GM13977 (cell line): ENCODE measurements around the gene PIGM.

Experiments used
- DNase-seq: peaks from one replicate; pipeline ENCODE4 v3.0.0; 2012; ENCODE audit warnings: low spot score
- in situ Hi-C: fragments of 300-500 bp; cut with MboI; formaldehyde crosslinking; loops from one replicate; pipeline ENCODE4 v1.12.0; 2022; ENCODE audit warnings: low sequenced_read_pairs, low pct_unique_long_range_greater_than_20kb, mixed read lengths, inconsistent platforms; ENCODE audit not compliant: unreplicated experiment
- TF ChIP-seq, protein P1 (sequence below): IDR thresholded peaks from 2 replicates; pipeline ENCODE4 v1.5.1; 2012; ENCODE audit warnings: mild to moderate bottlenecking, control low read depth; ENCODE audit not compliant: insufficient read depth; ENCODE audit errors: extremely low read depth, missing control alignments

The PIGM gene

DNA sequence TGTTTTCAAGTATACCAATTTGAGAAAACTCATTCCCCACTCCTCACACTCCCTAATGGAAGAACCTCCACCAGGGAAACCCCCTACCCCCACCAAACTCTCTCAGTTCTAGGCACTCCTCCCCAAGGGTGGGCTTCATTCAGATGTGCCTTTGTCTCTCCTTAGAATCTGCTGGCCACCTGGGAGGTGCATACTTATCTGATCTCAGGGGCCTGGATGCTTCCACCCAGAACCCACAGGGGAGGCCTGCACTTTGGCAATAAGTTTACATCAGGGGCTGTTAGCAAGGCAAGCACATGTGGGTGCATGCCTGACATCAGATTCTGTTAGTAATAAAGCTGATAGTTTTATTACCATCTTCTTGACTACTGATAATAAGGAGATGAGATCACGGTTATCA lies 45.3 kb downstream of the PIGM start:
- TF ChIP-seq, protein P1, sequence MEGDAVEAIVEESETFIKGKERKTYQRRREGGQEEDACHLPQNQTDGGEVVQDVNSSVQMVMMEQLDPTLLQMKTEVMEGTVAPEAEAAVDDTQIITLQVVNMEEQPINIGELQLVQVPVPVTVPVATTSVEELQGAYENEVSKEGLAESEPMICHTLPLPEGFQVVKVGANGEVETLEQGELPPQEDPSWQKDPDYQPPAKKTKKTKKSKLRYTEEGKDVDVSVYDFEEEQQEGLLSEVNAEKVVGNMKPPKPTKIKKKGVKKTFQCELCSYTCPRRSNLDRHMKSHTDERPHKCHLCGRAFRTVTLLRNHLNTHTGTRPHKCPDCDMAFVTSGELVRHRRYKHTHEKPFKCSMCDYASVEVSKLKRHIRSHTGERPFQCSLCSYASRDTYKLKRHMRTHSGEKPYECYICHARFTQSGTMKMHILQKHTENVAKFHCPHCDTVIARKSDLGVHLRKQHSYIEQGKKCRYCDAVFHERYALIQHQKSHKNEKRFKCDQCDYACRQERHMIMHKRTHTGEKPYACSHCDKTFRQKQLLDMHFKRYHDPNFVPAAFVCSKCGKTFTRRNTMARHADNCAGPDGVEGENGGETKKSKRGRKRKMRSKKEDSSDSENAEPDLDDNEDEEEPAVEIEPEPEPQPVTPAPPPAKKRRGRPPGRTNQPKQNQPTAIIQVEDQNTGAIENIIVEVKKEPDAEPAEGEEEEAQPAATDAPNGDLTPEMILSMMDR: no peak
- in situ Hi-C loops: no loop called here
- no peak for DNase-seq

DNA sequence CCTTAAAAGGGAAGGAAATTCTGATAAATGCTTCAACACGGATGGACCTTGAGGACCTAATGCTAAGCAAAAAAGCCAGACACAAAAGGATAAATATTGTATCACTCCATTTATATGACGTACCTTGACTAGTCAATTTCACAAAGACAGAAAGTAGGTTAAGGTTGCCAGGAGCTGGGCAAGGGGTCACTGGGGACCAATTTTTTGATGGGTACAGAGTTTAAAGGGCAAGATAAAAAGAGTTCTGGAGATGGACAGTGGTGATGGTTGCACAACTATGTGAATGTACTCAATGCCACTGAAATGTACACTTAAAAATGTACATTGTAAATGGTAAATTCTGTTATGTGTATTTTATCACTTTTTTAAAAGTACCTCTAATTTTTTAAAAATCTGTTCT lies 45.7 kb downstream of the PIGM start:
- TF ChIP-seq, protein P1: no peak
- no peak for DNase-seq
- in situ Hi-C loops: no loop called here

DNA sequence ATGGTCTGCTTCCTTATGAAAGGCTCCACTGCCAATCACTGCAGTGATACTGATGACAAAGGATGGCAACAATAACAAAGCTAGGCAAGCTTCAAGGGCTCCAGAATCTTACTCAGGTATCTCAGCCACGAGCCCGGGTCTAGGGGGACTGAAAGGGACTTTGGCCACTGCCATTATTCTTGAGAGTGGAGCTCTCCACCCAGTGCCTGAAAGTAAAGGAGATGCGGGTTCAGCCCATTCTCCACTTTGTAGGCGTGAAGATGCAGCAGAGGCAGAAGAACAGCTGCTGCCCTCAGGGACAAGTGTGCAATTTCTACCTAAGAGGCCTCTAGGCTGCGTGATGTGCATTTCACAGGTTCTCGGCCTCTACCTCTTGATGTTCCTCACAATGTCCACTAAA lies 46.3 kb downstream of the PIGM start:
- TF ChIP-seq, protein P1: no peak
- no peak for DNase-seq
- in situ Hi-C loops: no loop called here

DNA sequence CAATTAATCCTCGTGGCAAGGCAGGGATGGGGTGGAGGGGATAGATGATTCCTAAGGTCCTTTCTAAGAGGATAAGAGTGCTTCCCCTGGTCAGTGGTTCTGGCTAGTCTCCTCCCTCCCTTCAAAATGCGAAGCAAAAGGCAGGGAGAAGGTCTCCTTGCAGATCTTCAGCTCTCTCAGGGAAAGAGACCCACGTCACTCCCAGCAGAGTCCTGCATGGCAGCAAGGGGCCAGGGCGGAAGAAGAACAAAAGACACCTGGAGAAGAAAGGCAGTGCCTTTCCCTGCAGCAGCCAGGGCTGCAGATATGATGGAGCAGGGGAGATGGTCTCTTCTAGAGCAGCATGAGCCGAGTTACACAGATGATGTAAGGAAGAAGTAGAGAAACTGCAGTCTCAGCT lies 48.1 kb downstream of the PIGM start:
- no peak for DNase-seq
- TF ChIP-seq, protein P1: no peak
- in situ Hi-C loops: no loop called here

DNA sequence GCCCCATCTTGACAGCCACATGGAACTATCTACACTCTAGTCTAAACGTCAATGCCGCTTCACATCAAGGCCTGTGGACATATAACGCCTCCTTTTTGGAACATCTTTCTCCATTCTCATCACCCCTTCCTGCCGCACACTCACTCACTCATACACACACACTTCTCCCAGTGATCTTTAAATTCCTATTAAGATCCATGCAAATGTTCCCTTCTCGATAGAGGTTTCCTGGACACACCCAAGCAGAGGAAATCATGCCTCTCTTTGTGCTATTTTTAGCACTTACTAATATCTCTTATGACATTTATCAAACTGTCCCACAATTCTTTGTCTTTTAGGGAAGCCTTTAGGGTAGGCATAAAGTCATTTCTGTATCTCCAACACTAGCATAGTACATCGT lies 49.5 kb downstream of the PIGM start:
- in situ Hi-C loops: no loop called here
- TF ChIP-seq, protein P1: no peak
- DNase-seq: no peak

DNA sequence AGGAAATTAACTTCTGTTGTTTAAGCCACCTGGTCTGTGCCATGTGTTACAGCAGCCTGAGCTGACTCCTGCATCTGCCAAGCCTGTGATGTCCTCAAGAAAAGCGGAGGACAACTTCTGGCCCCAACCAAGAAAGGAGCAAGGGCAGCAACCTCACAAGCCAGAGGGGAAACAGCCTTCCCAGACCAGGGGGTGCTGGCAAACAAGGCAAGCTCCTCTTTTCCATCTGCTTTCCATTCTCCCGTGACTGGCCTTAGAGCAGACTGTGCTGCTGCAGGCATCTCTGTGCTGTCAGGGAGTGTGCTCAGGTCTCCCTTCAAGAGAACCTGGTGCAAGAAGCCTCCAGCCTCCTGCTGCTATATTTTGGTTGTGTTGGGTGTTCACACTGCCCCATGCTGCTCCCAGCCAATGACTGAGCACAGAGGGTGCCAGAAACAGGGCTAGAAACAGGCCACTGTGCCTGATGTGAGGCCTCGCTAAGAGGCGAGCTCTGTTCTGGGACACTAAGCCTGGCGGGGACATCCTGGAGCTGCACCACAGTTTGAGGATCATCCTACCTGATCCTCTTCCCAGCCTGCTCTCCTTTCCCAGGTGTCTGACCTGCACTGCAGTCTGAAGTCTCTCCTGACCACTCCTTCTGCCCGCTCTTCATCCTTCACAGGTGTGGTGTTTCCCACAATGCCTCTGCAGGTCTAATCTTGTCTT lies 50.3 kb downstream of the PIGM start:
- DNase-seq: no peak
- in situ Hi-C loops: no loop called here
- TF ChIP-seq, protein P1: no peak
